Measurements from ENCODE around the gene PRSS53.

Gene PRSS53

DNA sequence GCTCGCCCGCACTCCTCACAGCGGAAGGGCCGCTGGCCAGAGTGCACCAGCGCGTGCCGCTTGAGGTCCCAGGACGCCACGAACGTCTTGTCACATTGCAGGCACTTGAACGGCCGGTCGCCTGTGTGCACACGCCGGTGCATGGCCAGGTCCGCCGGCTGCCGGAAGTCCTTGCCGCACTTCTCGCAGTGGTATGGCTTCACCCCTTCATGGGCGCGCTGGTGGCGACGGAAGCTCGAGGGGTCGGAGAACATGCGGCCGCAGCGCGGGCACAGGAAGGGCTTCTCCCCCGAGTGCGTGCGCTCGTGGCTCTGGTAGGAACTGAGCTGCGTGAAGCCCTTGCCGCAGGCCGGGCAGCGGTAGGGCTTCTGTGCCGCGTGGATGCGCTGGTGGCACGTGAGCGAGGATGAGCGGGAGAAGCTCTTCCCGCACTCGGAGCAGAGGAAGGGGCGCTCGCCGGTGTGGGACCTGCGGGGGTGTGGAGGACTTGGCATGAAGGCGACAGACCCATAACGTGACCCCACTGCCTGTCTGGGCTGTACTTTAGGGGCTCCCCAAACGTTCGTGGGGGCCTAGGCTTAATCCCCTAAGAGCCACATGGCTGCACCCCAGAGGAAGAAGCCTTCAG, 26.8 kb downstream of the PRSS53 start:
- Mint-ChIP-seq H3K27ac (no peak overlapping the region), H3K4me3 (no peak overlapping the region), H3K9me3 (no peaks in the 10 kb centered on the region), H3K4me1 (no peaks in the 10 kb centered on the region), H3K27me3 (no peaks in the 10 kb centered on the region), H3K36me3 (peaks cover 37% of the 10 kb centered on the region)
- no peak for ATAC-seq

DNA sequence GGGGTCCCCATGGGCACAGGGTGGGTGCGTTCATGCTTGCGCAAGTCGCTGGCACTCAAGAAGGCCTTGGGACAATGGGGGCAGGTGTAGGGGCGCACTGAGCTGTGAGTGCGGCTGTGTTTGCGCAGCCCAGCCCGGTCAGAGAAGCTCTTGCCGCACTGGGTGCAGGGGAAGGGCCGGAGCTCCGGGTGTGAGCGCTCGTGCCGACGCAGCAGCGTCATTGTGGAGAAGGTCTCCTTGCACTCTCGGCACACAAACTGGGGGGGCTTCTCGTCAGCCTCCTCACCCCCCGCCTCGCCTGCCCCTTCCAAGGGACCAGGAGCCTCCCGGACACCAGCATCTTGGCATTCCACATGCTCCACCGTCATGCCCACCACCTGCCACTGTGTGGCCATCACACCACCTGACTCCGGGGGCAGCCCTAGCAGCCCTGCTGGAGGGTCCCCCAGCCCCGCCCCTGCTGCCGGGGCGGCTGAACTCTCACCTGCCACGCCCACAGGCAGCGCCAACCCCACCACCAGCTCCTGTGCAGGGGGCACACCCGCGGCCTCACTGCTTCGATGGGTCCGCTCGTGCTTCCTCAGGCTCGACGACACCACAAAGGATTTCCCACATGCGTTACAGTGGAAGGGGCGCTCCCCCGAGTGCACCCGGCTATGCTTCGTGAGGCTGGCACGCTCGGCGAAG, 27.5 kb downstream of the PRSS53 start:
- no peak for ATAC-seq
- Mint-ChIP-seq H3K4me1 (no peaks in the 10 kb centered on the region), H3K36me3 (peaks cover 39% of the 10 kb centered on the region), H3K27ac (no peak overlapping the region), H3K27me3 (no peaks in the 10 kb centered on the region), H3K9me3 (no peaks in the 10 kb centered on the region), H3K4me3 (no peak overlapping the region)

DNA sequence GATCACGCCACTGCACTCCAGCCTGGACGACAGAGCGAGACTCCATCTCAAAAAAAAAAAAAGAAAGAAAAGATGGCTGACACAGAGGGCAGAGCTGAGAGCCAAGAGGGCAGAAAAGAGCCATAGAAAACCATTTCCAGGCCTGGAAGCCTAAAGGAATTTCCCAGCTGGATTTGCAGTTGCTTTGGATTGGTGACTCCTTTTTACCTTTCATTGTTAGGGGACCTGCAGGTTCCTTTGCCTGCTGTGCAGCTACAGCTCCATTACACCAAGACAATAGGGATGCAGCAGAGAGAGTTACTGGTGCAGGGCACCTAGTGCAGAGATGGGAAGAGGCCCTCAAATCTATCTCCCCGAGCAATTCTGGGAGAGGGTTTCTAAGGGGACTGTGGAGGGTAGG, 33.1 kb downstream of the PRSS53 start:
- Mint-ChIP-seq H3K4me3 (no peak overlapping the region), H3K36me3 (peaks cover 14% of the 10 kb centered on the region), H3K9me3 (no peaks in the 10 kb centered on the region), H3K27me3 (no peaks in the 10 kb centered on the region), H3K4me1 (no peaks in the 10 kb centered on the region), H3K27ac (no peak overlapping the region)
- ATAC-seq: no peak

DNA sequence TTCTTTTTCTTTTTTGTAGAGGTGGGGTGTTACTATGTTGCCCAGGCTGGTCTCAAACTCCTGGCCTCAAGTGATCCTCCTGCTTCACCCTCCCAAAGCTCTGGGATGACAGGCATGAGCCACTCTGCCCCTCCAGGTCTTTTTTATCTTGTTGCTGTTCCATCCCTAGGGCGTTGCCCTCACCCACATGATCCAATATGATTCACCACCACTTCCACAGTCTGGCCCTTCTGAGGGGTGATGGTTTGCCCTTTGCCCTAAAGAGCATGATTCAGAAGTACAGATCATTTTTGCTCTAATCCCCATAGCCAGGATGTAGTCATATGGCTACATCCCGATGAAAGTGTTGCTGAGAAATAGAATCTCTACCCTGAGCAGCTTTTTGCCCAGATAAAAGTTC, 36.6 kb downstream of the PRSS53 start:
- no peak for ATAC-seq
- Mint-ChIP-seq H3K27ac (no peak overlapping the region), H3K36me3 (peaks cover 10% of the 10 kb centered on the region), H3K27me3 (no peaks in the 10 kb centered on the region), H3K9me3 (no peaks in the 10 kb centered on the region), H3K4me1 (no peaks in the 10 kb centered on the region), H3K4me3 (no peak overlapping the region)

DNA sequence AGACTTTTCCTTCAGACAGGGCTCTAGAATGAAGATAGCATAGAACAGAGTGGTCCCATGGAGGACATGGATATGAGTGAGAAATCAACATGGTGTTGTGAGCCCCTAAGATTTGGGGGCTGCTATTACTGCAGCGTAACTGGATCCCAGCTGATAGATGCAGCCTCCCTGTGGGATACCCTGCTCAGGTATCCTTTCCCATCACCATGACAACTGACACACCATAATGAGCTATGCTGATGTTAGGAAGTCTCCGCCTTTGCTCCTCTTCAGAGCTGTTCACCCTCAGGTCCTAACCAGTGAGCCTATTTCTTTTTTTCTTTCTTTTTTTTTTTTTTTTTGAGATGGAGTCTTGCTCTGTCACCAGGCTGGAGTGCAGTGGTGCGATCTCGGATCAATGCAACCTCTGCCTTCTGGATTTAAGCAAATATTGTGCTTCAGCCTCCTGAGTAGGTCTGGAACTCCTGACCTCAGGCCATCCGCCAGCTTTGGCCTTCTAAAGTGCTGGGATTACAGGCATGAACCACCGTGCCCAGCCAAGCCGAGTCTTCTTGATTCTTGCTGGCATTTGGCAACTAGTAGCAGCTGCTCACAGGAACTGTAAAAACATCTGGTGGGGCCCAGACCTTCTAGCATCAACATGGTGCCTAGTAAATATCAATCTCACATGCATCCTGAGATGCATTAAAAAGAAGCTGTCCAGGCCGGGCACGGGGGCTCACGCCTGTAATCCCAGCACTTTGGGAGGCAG, 38.3 kb downstream of the PRSS53 start:
- ATAC-seq: no peak
- Mint-ChIP-seq H3K27ac (no peak overlapping the region), H3K27me3 (no peaks in the 10 kb centered on the region), H3K4me1 (no peaks in the 10 kb centered on the region), H3K36me3 (peaks cover under 1% of the 10 kb centered on the region), H3K4me3 (no peak overlapping the region), H3K9me3 (no peaks in the 10 kb centered on the region)

DNA sequence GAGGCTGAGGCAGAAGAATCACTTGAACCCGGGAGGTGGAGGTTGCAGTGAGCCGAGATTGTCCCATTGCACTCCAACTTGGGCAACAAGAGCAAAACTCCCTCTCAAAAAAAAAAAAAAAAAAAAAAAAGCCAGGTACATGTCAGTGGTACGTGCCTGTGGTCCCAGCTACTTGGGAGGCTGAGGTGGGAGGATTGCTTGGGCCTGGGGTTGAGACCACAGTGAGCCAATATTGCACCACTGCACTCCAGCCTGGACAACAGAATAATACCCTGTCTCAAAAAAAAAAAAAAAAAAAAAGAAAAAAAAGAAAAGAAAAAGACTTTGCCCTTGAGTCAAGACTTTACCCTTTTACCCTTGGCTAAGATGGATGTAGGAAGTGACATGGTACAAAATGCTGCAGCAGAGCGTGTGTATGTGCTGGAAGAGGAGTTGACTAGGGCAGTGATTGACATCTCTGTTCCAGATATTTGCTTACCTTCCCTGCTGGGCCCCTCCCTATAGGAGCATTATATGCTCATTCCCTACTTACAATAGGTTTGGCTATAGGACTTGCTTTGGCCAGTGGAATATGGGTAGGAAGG, 44.8 kb downstream of the PRSS53 start:
- peaks cover under 1% of the 10 kb centered on the region for H3K4me1 Mint-ChIP-seq
- no peaks in the 10 kb centered on the region for H3K27me3 Mint-ChIP-seq
- H3K27ac Mint-ChIP-seq: no peak overlapping the region
- H3K9me3 Mint-ChIP-seq: no peaks in the 10 kb centered on the region
- peaks cover 16% of the 10 kb centered on the region for H3K36me3 Mint-ChIP-seq
- no peak overlapping the region for H3K4me3 Mint-ChIP-seq
- no peak for ATAC-seq

DNA sequence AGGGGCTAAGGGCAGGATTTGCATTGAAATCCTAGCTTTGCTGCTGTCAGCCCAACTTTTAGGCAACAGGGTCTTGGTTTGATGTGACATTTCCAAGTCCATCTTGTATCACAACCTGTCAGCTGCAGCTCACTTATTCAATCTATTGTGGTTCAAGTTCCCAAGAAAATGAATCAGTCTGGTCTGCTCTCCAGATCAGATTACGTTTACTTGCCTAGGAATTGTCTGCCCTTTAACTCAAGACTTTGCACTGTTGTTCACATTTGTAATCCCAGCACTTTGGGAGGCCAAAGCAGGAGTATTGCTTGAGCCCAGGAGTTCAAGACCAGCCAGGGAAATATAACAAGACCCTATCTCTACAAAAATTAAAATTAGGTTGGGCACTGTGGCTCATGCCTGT, 45.4 kb downstream of the PRSS53 start:
- no peaks in the 10 kb centered on the region for H3K27me3 Mint-ChIP-seq

DNA sequence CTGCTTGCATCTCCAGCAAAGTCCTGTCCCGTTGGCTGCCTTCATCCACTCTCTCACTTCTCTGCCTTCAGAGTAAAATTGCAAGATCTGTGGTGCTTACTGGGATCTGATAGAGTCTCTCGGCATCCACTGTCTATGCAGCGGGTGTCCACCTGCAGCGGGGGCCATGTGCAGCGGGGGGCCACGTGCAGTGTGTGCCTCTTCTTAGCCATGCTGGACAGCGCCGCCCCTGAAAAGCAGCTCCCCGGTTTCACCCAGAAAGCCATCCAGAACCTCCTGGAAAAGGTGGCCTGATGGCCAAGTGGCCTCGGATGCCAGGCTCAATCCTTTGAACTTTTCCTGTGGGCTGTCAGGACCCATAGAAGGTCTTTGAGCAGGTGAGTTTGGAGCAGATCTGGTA, 45.9 kb downstream of the PRSS53 start:
- H3K9me3 Mint-ChIP-seq: no peaks in the 10 kb centered on the region
- peaks cover 22% of the 10 kb centered on the region for H3K36me3 Mint-ChIP-seq
- no peaks in the 10 kb centered on the region for H3K27me3 Mint-ChIP-seq
- H3K4me3 Mint-ChIP-seq: no peak overlapping the region
- ATAC-seq: no peak
- H3K4me1 Mint-ChIP-seq: peaks cover 5% of the 10 kb centered on the region
- no peak overlapping the region for H3K27ac Mint-ChIP-seq

More for the DNA sequence above, 45.4 kb downstream of the PRSS53 start:
- H3K36me3 Mint-ChIP-seq: peaks cover 22% of the 10 kb centered on the region
- no peaks in the 10 kb centered on the region for H3K9me3 Mint-ChIP-seq
- H3K4me1 Mint-ChIP-seq: peaks cover 5% of the 10 kb centered on the region
- no peak for ATAC-seq
- H3K27ac Mint-ChIP-seq: no peak overlapping the region
- H3K4me3 Mint-ChIP-seq: no peak overlapping the region

DNA sequence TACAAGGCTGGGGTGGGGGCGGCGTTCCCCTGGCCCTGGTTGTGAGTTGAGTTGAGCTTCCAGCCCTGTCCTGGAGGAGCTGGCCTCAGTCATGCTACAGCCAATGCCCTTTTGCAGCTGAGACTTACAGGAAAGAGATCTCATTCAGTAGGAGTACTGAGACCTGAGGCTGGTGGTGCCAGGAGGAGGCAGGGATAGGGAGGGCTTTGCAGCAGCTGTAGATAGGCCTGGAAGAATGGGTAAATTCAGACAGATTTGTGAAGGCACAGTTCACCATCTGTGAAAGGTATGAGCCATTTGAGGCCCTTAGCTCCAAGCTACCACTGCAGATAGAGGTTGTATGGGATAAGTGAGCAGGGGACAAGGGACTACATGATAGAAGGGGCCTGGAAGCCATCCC, 49.8 kb downstream of the PRSS53 start:
- Mint-ChIP-seq H3K4me3 (no peak overlapping the region), H3K27me3 (no peaks in the 10 kb centered on the region), H3K27ac (no peak overlapping the region), H3K9me3 (no peaks in the 10 kb centered on the region), H3K36me3 (peaks cover 40% of the 10 kb centered on the region), H3K4me1 (peaks cover 32% of the 10 kb centered on the region)
- ATAC-seq: no peak

DNA sequence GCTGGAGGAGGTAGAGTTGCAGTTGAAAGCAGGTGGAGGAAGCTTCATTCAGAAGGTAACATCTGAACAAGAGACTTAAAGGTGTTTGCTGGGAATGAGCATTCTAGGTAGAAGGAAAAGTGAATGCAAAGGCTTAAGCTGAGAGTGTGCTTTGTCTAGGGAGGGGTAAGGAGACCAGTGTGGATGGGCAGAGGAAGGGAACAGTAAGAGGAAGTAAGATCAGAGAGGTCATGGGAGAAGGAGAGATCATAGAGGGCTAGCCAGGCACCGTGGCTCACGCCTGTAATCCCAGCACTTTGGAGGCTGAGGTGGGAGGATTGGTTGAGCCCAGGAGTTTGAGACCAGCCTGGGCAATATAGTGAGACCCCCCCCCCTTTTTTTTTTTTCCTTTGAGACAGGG, 52.1 kb downstream of the PRSS53 start:
- H3K9me3 Mint-ChIP-seq: no peaks in the 10 kb centered on the region
- ATAC-seq: no peak
- H3K4me1 Mint-ChIP-seq: peaks cover 48% of the 10 kb centered on the region
- H3K4me3 Mint-ChIP-seq: no peak overlapping the region
- no peak overlapping the region for H3K27ac Mint-ChIP-seq
- H3K36me3 Mint-ChIP-seq: peaks cover 45% of the 10 kb centered on the region
- H3K27me3 Mint-ChIP-seq: no peaks in the 10 kb centered on the region

DNA sequence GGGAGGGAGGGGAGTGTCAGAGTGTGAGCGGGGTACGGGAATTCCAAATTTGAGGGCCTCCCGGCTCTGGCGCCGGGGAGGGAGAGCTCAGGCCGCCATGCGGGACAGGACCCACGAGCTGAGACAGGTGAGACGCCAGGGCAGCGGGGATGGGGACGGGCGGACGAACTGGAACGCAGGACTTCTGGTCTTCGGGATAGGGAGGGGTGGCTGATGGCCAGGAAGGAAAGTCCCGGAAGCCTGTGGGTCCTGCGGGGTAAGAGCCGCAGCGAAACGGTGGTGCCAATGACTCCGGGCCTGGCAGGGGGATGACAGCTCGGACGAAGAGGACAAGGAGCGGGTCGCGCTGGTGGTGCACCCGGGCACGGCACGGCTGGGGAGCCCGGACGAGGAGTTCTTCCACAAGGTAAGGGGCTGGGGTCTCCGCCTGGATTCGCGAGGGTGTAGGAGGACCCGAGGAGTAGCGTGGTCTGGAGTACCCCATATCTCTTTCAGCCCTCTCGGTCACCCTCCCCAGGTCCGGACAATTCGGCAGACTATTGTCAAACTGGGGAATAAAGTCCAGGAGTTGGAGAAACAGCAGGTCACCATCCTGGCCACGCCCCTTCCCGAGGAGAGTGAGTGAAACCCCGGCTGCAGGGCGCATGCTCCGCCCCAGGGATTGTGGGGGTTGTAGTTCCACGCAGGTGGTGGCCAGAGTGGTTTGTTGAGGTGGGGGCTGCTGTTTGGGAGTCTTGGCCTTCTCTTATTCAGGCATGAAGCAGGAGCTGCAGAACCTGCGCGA, 54.8 kb downstream of the PRSS53 start:
- ATAC-seq: peak; percentile 64
- H3K36me3 Mint-ChIP-seq: peaks cover 28% of the 10 kb centered on the region
- peaks cover 51% of the 10 kb centered on the region for H3K4me1 Mint-ChIP-seq
- no peaks in the 10 kb centered on the region for H3K9me3 Mint-ChIP-seq
- H3K4me3 Mint-ChIP-seq: peak overlapping the region; percentile 94
- peak overlapping the region; percentile 96 for H3K27ac Mint-ChIP-seq
- H3K27me3 Mint-ChIP-seq: no peaks in the 10 kb centered on the region
